B cell (primary cell): ENCODE data around the gene RGSL1.

ENCODE experiments used
- CTCF ChIP-seq: fragments of 200-600 bp; IDR thresholded peaks from one replicate; pipeline ENCODE4 v1.8.0; 2022; ENCODE audit warnings: antibody characterized with exemption, mild to moderate bottlenecking
- EZH2 ChIP-seq: IDR thresholded peaks from 2 replicates; pipeline ENCODE4 v1.6.1; 2012; ENCODE audit warnings: borderline replicate concordance, low read depth, mild to moderate bottlenecking, moderate library complexity, low read length; ENCODE audit not compliant: insufficient read depth, poor library complexity, severe bottlenecking

DNA sequence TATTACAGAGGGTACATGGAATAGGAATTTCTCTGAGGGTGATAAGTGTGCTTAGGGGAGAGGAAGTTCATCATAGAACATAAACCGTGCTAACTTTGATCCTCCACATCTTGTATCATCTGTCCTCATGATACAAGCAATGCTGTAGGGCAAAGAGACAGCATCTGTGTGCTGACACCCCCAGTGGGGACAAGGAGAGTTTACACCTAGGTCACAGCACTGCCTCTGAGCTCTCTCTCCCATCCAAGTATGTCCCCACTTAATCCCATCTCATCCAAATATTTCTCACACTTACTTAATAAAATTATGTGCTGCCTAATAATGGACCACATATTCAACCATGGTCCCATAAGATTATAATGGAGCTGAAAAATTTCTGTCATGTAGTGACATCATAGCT, 45.2 kb upstream of the RGSL1 start:
- no peak for TF ChIP-seq EZH2
- no peak for TF ChIP-seq CTCF
